HepG2 (cell line): ENCODE measurements around the gene NR2F1-AS1. TPM values are rescaled to one million over a fixed set of nuclear protein-coding genes. Genes with fewer than 3 reads are reported as not detected.

Source experiments
- ATAC-seq: fragments of 200-7000 bp; cut with Tn5 transposase; 3 replicates; pipeline ENCODE4 v1.9.1; 2020; ENCODE audit warnings: mild to moderate bottlenecking, moderate library complexity
- BruUV-seq: library from RNA; stranded (reverse); fragments of 400-500 nt; replicated peaks from 2 replicates; lab custom pipeline; 2021; lab: Mats Ljungman, UMichigan
- CTCF ChIA-PET: fragments of 300-600 bp; formaldehyde crosslinking; extraction: SDS; loops from one replicate; lab custom pipeline; 2021; ENCODE audit warnings: low total read pairs, inconsistent platforms, low intra/inter-chr PET ratio; lab: Yijun Ruan, JAX
- POLR2A ChIA-PET: fragments of 350-600 bp; sonication (Branson Sonifier 250); formaldehyde crosslinking; loops from one replicate; lab custom pipeline; 2020; ENCODE audit warnings: antibody characterized with exemption, inconsistent platforms; lab: Yijun Ruan, JAX
- DNase-seq: peaks from one replicate; pipeline ENCODE4 v3.0.0-alpha.2; 2015; ENCODE audit warnings: low spot score
- FAIRE-seq: peaks from 3 replicates; lab custom pipeline; 2011; peaks lifted over from hg19 to GRCh38; lab: Jason Lieb, UNC
- H2AFZ ChIP-seq: one replicate; pipeline ENCODE4 v1.6.1; 2011; ENCODE audit warnings: low read length, inconsistent platforms
- H3K27ac ChIP-seq: fragments of 300-600 bp; 3 replicates; pipeline ENCODE4 v1.8.0; 2011; ENCODE audit warnings: mixed run types, mild to moderate bottlenecking, mixed read lengths, low read length, inconsistent platforms; ENCODE audit not compliant: insufficient read depth; ENCODE audit errors: extremely low read length
- H3K27me3 ChIP-seq, 2 experiments: fragments of 200-600 bp in 1 of 2; 2 replicates in 1 of 2; 3 replicates in 1 of 2; pipeline versions ENCODE4 v1.6.0 to v1.8.0; 2011; ENCODE audit warnings: low read length in 2 of 2, mild to moderate bottlenecking in 2 of 2, moderate library complexity in 2 of 2, inconsistent platforms in 1 of 2; ENCODE audit not compliant: insufficient read depth in 2 of 2, control insufficient read depth in 1 of 2
- H3K36me3 ChIP-seq, 2 experiments: fragments of 200-600 bp in 1 of 2; replicated peaks in 1 of 2; 2 replicates in 1 of 2; 3 replicates in 1 of 2; pipeline versions ENCODE4 v1.5.1 to v1.8.0; 2011; ENCODE audit warnings: low read length in 2 of 2, inconsistent platforms in 1 of 2; ENCODE audit not compliant: insufficient read depth in 2 of 2, control insufficient read depth in 1 of 2
- H3K4me1 ChIP-seq: 2 replicates; pipeline ENCODE4 v1.5.1; 2012; ENCODE audit warnings: low read length, inconsistent platforms; ENCODE audit not compliant: insufficient read depth
- H3K4me2 ChIP-seq: 2 replicates; pipeline ENCODE4 v1.6.0; 2011; ENCODE audit warnings: low read depth, low read length, inconsistent platforms
- H3K4me3 ChIP-seq, 3 experiments: fragments of 200-600 bp in 1 of 3; sonication (generic), shearing (Covaris generic) in 1 of 3; replicated peaks in 1 of 3; 2 replicates each; pipeline ENCODE4 v1.5.1; 2011 to 2016; ENCODE audit warnings: low read length in 3 of 3, inconsistent platforms in 2 of 3, low read depth in 2 of 3, mild to moderate bottlenecking in 2 of 3, control low read depth in 1 of 3, mixed read lengths in 1 of 3; ENCODE audit not compliant: insufficient read depth in 1 of 3
- H3K79me2 ChIP-seq: one replicate; pipeline ENCODE4 v1.6.1; 2011; ENCODE audit warnings: low read length, inconsistent platforms; ENCODE audit not compliant: insufficient read depth
- H3K9ac ChIP-seq: 2 replicates; pipeline ENCODE4 v1.6.0; 2011; ENCODE audit warnings: mild to moderate bottlenecking, low read depth, low read length, inconsistent platforms; ENCODE audit not compliant: insufficient read depth
- H3K9me3 ChIP-seq: 2 replicates; pipeline ENCODE4 v1.5.1; 2012; ENCODE audit warnings: mild to moderate bottlenecking, low read length
- H4K20me1 ChIP-seq: 2 replicates; pipeline ENCODE4 v1.6.0; 2011; ENCODE audit warnings: inconsistent platforms, mild to moderate bottlenecking, low read length, moderate library complexity; ENCODE audit not compliant: insufficient read depth
- FOSL2 ChIP-seq: sonication (generic); formaldehyde crosslinking; IDR thresholded peaks from 2 replicates; pipeline ENCODE4 v1.4.0; 2020; ENCODE audit warnings: missing genetic modification reagents
- FOXA1 ChIP-seq, 2 experiments: fragments of 450-650 bp in 1 of 2; sonication (generic) in 1 of 2; formaldehyde crosslinking in 1 of 2; IDR thresholded peaks; 2 replicates each; pipeline versions ENCODE4 v1.4.0 to v1.6.1; 2016 to 2020; ENCODE audit warnings: missing genetic modification reagents in 1 of 2
- HNF4A ChIP-seq: sonication (generic); formaldehyde crosslinking; IDR thresholded peaks from 2 replicates; pipeline ENCODE4 v1.4.0; 2020; ENCODE audit warnings: missing genetic modification reagents
- RFX5 ChIP-seq: IDR thresholded peaks from 2 replicates; pipeline ENCODE4 v1.6.1; 2011; ENCODE audit warnings: low read depth, low read length, improper control_type of control experiment
- SOX6 ChIP-seq, 2 experiments: fragments of 450-650 bp in 1 of 2; sonication (generic) in 1 of 2; formaldehyde crosslinking in 1 of 2; IDR thresholded peaks; 2 replicates each; pipeline versions ENCODE4 v1.4.0 to v1.6.1; 2017 to 2020; ENCODE audit warnings: antibody characterized with exemption in 1 of 2, mild to moderate bottlenecking in 1 of 2, missing genetic modification reagents in 1 of 2
- SP5 ChIP-seq: IDR thresholded peaks from 2 replicates; pipeline ENCODE4 v1.6.1; 2016; ENCODE audit warnings: low read depth, borderline replicate concordance
- TBL1XR1 ChIP-seq: fragments of 150-350 bp; IDR thresholded peaks from 2 replicates; pipeline ENCODE4 v1.6.1; 2014; ENCODE audit warnings: borderline replicate concordance, low read length; ENCODE audit not compliant: partially characterized antibody
- WIZ ChIP-seq: sonication (generic); formaldehyde crosslinking; IDR thresholded peaks from 2 replicates; pipeline ENCODE4 v1.5.1; 2020; ENCODE audit warnings: mild to moderate bottlenecking, missing genetic modification reagents
- ZNF547 ChIP-seq: sonication (generic); formaldehyde crosslinking; IDR thresholded peaks from 2 replicates; pipeline ENCODE4 v1.5.1; 2020; ENCODE audit warnings: mild to moderate bottlenecking, missing genetic modification reagents
- WGBS: methylation state at CpG from one replicate; pipeline ENCODE4 v1.1.6; 2017; ENCODE audit warnings: low lambda C conversion rate; 5-methylcytosine and 5-hydroxymethylcytosine counted together
- in situ Hi-C: cut with HindIII; loops from 2 replicates; pipeline ENCODE4 v1.10.0; 2017; ENCODE audit warnings: low pct_unique_long_range_greater_than_20kb; ENCODE audit not compliant: extremely low pct_ligation_motif_present
- intact Hi-C: fragments of 100-400 bp; cut with micrococcal nuclease; formaldehyde crosslinking; loops from one replicate; pipeline ENCODE4 v1.10.0; 2022; ENCODE audit not compliant: unreplicated experiment
- polyA plus RNA-seq, 8 experiments: library from polyadenylated mRNA; depleted of rRNA in 3 of 8; stranded (reverse) in 7 of 8; unstranded in 1 of 8; fragments of >200 nt; fragmentation: Illumina TruSeq in 4 of 8; extraction: Trizol in 4 of 8; gene quantifications; 2 replicates each; pipeline versions ENCODE4 v1.2.1 to v1.2.3, GENCODE V29; 2011 to 2016; ENCODE audit warnings: low read depth in 4 of 8, missing spikeins in 1 of 8, mixed read lengths in 1 of 8; ENCODE audit not compliant: insufficient read depth in 1 of 8
- total RNA-seq, 5 experiments: library from RNA; depleted of rRNA; stranded (reverse); fragments of >200 nt; fragmentation: Illumina TruSeq; extraction: Trizol; gene quantifications; 2 replicates each; pipeline ENCODE4 v1.2.3, GENCODE V29; 2016; ENCODE audit warnings: low read depth in 1 of 5
- TF ChIP-seq, protein P1 (sequence below): sonication (generic); formaldehyde crosslinking; IDR thresholded peaks from 2 replicates; pipeline ENCODE4 v1.4.0; 2020; ENCODE audit warnings: mild to moderate bottlenecking, missing genetic modification reagents

NR2F1-AS1 gene
- total and polyA plus RNA-seq, 2 of the 13 experiments (the other 11 are each of a cell fraction or from before 2014, with no cell fraction given), result 2.8 TPM

DNA sequence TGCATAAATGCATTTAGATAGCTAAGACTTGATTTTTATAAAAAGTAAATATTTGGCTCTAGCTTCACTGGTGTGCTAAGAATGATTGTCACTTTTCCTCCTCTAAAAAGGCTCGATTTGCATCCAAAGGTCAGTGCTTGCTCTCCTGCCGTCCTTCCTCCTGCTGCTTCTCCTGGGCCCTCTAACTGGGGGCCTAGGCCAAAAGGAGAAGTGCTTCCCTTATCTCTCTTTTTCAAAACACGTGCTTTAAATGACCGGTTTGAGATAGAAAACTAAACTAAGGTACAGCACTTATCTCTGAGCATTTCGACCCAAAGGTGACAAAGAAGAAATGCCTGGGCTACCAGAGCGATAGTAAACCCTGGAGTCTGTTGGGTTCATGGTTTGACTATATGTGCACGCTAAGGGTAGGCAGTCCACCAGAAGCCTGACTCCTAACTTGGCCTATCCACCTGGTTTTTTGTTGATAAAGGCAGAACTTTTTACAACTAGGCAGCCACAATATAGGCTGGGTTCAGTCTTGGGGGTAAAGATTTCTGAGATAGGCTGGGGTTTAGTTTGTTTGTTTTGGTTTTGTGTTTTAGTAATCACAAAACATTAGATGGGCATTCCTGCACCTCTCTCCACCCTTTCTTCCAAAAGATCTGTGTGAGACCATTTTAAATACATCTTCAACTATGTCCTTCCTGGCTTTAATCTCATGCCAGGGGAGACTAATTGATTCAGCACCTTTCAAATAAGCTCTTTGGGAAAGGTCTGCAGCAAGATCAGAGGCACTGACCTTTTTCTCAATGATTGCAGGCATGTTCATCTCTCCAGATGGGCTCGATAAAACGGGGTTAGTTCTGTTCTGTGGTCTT is 3.8 kb downstream of the NR2F1-AS1 start:
- peaks cover 26% of the 10 kb centered on the region for H3K4me1 ChIP-seq
- POLR2A ChIA-PET, result no interaction called here
- H4K20me1 ChIP-seq, result peaks cover 3% of the 10 kb centered on the region
- peak overlapping the region; percentile 42 for H3K4me2 ChIP-seq
- peaks cover 9 to 39% of the 10 kb centered on the region in 2 experiments; a peak in 4 of 5 replicates for H3K27me3 ChIP-seq
- H3K79me2 ChIP-seq, result no peaks in the 10 kb centered on the region
- DNase-seq (no peak), FAIRE-seq (no peak), ATAC-seq (no peak)
- H2AFZ ChIP-seq, result no peak overlapping the region
- in situ Hi-C loops (no loop called here), intact Hi-C loops (loop anchor here (5.0 kb wide), 1 partner anchor 900 kb away; no protein-coding TSS in a partner anchor)
- no peak for TF ChIP-seq ZNF547 (CRISPR knock-in tag)
- peak; percentile 29 for TF ChIP-seq HNF4A (CRISPR knock-in tag)
- no peak overlapping the region for H3K4me3 ChIP-seq
- no peak overlapping the region for H3K9ac ChIP-seq
- whole genome bisulfite sequencing, result 36% methylated on average over 9 of the region's 9 CpGs
- BruUV-seq, result no TSS peak
- H3K27ac ChIP-seq, result no peak overlapping the region
- H3K9me3 ChIP-seq, result no peaks in the 10 kb centered on the region
- no peaks in the 10 kb centered on the region for H3K36me3 ChIP-seq
- CTCF ChIA-PET, result no interaction called here

DNA sequence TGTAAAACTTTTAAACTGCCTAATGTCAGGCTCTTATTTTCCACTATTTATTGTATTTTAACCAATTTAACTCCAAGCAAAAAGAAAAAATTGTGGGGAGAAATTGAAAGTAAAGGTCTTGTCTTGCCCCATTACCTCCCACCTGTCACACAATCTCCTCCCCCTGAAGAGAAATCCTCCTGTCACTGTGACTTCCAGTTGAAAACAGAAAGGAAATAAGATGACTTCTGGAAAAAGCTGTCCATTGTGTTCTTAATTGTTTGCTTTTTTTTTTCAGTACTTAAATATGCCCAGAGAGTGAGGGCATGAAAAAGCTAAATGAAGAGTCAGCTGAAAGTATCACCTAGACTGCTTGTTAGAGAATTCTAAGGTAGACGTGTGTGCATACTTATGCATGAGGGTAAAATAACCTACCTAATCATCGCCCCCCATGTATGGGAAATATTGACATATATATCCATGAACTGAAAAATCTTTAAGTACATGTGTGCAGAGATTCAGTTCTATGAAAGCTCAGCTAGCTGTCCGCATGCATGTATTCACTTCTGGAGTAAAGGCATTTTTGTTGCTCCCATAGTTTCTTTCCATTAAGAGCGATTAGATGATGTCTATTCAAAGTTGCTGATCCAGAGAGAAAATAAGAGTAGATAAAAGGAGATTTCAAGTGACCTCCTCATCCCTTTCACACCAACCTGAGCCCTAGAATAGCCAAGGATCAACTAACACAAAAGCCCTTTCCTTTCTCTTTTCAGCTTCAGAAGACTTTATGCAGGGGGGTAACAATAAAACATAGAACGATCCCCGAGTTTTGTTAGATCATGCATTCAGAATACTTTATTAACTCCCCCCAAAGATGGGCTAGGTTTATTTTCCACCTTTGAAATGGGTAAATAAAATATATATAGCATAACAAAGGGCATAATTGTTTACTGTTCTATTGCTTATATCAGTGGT is 5.3 kb downstream of the NR2F1-AS1 start:
- peaks cover 26% of the 10 kb centered on the region for H3K4me1 ChIP-seq
- peaks cover 3% of the 10 kb centered on the region for H4K20me1 ChIP-seq
- DNase-seq (no peak), FAIRE-seq (no peak), ATAC-seq (no peak)
- intact Hi-C loops (loop anchor here (5.0 kb wide), 1 partner anchor 898 kb away; no protein-coding TSS in a partner anchor), in situ Hi-C loops (no loop called here)
- H3K9ac ChIP-seq, result no peak overlapping the region
- no peaks in the 10 kb centered on the region for H3K9me3 ChIP-seq
- H3K36me3 ChIP-seq, result no peaks in the 10 kb centered on the region
- TF ChIP-seq SOX6 (IDR thresholded peaks at IDR 0.05), result no peak
- TF ChIP-seq SOX6 (CRISPR knock-in tag; IDR thresholded peaks at IDR 0.05), result no peak
- no peak for TF ChIP-seq RFX5
- TF ChIP-seq, protein P1, sequence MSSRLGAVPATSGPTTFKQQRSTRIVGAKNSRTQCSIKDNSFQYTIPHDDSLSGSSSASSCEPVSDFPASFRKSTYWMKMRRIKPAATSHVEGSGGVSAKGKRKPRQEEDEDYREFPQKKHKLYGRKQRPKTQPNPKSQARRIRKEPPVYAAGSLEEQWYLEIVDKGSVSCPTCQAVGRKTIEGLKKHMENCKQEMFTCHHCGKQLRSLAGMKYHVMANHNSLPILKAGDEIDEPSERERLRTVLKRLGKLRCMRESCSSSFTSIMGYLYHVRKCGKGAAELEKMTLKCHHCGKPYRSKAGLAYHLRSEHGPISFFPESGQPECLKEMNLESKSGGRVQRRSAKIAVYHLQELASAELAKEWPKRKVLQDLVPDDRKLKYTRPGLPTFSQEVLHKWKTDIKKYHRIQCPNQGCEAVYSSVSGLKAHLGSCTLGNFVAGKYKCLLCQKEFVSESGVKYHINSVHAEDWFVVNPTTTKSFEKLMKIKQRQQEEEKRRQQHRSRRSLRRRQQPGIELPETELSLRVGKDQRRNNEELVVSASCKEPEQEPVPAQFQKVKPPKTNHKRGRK, result no peak
- TF ChIP-seq FOXA1 (IDR thresholded peaks at IDR 0.05), result no peak
- no peak for TF ChIP-seq FOXA1 (CRISPR knock-in tag; IDR thresholded peaks at IDR 0.05)
- no peak for TF ChIP-seq FOSL2 (CRISPR knock-in tag)
- no peak for TF ChIP-seq SP5 (CRISPR knock-in tag)
- TF ChIP-seq WIZ (CRISPR knock-in tag), result no peak
- TF ChIP-seq TBL1XR1, result no peak
- 75% methylated on average over 6 of the region's 6 CpGs for WGBS
- H3K27ac ChIP-seq, result no peak overlapping the region
- no TSS peak for BruUV-seq
- no peaks in the 10 kb centered on the region for H3K79me2 ChIP-seq
- ChIA-PET CTCF (no interaction called here), POLR2A (no interaction called here)
- H3K27me3 ChIP-seq, result peaks cover 9 to 37% of the 10 kb centered on the region in 2 experiments; a peak in 4 of 5 replicates
- no peak overlapping the region for H2AFZ ChIP-seq
- H3K4me3 ChIP-seq, result no peak overlapping the region
- no peak overlapping the region for H3K4me2 ChIP-seq
